Right lobe of liver (tissue), 4 donors: Measurements from ENCODE around the gene CANX.

Experiments
- POLR2A ChIP-seq: fragments of 450-650 bp; IDR thresholded peaks from one replicate; pipeline ENCODE4 v1.6.1; 2017; ENCODE audit warnings: antibody characterized with exemption, mild to moderate bottlenecking
- TF ChIP-seq, protein P1 (sequence below), 4 donors: fragments of 200-600 bp in 3 of 4; fragments of 450-650 bp in 1 of 4; IDR thresholded peaks; one replicate each; pipeline versions ENCODE4 v1.5.1 to v1.8.0; 2016 to 2022; ENCODE audit warnings: antibody characterized with exemption in 4 of 4, mild to moderate bottlenecking in 2 of 4
- donor health status: DM: no; HTN: no; CAD: no.
- donor health status: DM: no; HTN: no; CAD: no.
- donor health status: DM: no; HTN: yes; CAD: no.

DNA sequence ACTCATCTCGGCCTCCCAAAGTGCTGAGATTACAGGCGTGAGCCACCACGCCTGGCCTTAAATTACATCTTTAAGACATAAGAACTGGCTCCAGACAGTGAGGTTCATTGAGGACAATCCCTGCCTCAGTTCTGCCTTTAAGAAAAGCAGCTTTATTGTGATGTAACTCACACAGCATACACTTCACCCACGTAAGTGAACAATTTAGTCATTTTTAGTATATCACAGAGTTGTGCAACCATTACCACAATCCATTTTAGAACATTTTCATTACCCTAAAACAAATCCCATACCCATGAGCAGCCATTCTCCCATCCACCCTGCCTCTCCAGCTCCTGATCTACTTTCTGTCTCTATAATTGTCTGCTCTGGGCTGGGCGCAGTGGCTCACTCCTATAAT, 71.0 kb downstream of the CANX start:
- TF ChIP-seq, protein P1, sequence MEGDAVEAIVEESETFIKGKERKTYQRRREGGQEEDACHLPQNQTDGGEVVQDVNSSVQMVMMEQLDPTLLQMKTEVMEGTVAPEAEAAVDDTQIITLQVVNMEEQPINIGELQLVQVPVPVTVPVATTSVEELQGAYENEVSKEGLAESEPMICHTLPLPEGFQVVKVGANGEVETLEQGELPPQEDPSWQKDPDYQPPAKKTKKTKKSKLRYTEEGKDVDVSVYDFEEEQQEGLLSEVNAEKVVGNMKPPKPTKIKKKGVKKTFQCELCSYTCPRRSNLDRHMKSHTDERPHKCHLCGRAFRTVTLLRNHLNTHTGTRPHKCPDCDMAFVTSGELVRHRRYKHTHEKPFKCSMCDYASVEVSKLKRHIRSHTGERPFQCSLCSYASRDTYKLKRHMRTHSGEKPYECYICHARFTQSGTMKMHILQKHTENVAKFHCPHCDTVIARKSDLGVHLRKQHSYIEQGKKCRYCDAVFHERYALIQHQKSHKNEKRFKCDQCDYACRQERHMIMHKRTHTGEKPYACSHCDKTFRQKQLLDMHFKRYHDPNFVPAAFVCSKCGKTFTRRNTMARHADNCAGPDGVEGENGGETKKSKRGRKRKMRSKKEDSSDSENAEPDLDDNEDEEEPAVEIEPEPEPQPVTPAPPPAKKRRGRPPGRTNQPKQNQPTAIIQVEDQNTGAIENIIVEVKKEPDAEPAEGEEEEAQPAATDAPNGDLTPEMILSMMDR (IDR thresholded peaks at IDR 0.05): no peak
- no peak for TF ChIP-seq POLR2A
